Measurements from ENCODE around the gene ISL1.

The ISL1 gene

DNA sequence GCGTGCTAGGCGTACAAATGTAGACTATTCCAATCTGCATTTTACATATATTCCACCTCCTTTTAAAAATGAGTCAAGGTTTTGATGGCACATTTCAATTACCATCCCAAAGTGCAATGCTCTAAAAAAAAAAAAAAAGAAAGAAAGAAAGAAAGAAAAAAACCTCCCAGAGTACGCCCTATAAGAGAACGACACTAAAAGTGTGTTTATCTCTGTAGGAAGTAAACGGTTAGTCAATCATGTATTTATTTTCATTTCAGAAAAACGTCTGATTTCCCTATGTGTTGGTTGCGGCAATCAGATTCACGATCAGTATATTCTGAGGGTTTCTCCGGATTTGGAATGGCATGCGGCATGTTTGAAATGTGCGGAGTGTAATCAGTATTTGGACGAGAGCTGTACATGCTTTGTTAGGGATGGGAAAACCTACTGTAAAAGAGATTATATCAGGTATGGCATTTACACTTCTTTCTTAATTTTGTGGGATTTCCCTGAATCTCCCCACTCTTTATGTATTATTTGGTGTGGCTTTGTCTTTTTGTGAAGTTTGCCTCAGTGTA lies 1.1 kb downstream of the ISL1 start:
- Histone ChIP-seq H3K79me1 (ENCODE audit: low read length) (peaks cover 33% of the 10 kb centered on the region), H3K9ac (ENCODE audit: low read length) (peak overlapping the region; percentile 97), H3K4ac (ENCODE audit: low read depth, low read length) (peak overlapping the region; percentile 100), H3K4me2 (ENCODE audit: low read length) (peak overlapping the region; percentile 71), H2AK5ac (ENCODE audit: low read length) (no peak overlapping the region), H3K9me3 (ENCODE audit: insufficient read depth, low read depth, low read length) (no peaks in the 10 kb centered on the region), H3K79me2 (ENCODE audit: control insufficient read depth, insufficient read depth, low read length, poor library complexity) (peaks cover 31% of the 10 kb centered on the region), H4K8ac (ENCODE audit: low read depth, low read length) (no peak overlapping the region), H2AFZ (ENCODE audit: insufficient read depth, low read length, poor library complexity) (no peak overlapping the region), H3K4me3 (ENCODE audit: low read depth, low read length) (peak overlapping the region; percentile 96), H2BK120ac (ENCODE audit: insufficient read depth, low read length, poor library complexity) (no peak overlapping the region), H4K12ac (ENCODE audit: low read depth, low read length) (no peak overlapping the region), H2BK5ac (ENCODE audit: low read depth, low read length, poor library complexity) (no peak overlapping the region), H3K18ac (ENCODE audit: low read length) (no peak overlapping the region), H3K23ac (ENCODE audit: low read length) (no peak overlapping the region), H3K4me1 (ENCODE audit: control insufficient read depth in 1 of 2, insufficient read depth in 2 of 2, low read length in 2 of 2) (peaks cover 14 to 23% of the 10 kb centered on the region in 2 experiments), H3K36me3 (ENCODE audit: control insufficient read depth in 1 of 2, insufficient read depth in 2 of 2, low read length in 2 of 2) (peaks cover 13 to 15% of the 10 kb centered on the region in 2 experiments), H3K27me3 (ENCODE audit: insufficient read depth, low read length) (no peaks in the 10 kb centered on the region), H2BK12ac (ENCODE audit: low read length) (no peak overlapping the region), H3K27ac (ENCODE audit: low read depth, low read length) (no peak overlapping the region), H4K91ac (ENCODE audit: low read depth, low read length) (no peak overlapping the region), H3K14ac (ENCODE audit: low read length) (no peak overlapping the region)
- WGBS (ENCODE audit: extremely low coverage, insufficient coverage, insufficient read length) = no CpG with 5 or more reads among the region's 12 CpGs
- DNase-seq = peak; percentile 37 to 68

- no peaks in the 10 kb centered on the region for H3K27me3 ChIP-seq (ENCODE audit: insufficient read depth, low read length)
- peaks cover 22 to 32% of the 10 kb centered on the region in 2 experiments for H3K4me1 ChIP-seq (ENCODE audit: control insufficient read depth in 1 of 2, insufficient read depth in 2 of 2, low read length in 2 of 2)
- no peak for DNase-seq
- no peak overlapping the region for H2AFZ ChIP-seq (ENCODE audit: insufficient read depth, low read length, poor library complexity)
- no peak overlapping the region for H4K8ac ChIP-seq (ENCODE audit: low read depth, low read length)
- no peak overlapping the region for H3K4ac ChIP-seq (ENCODE audit: low read depth, low read length)
- no peak overlapping the region for H3K4me3 ChIP-seq (ENCODE audit: low read depth, low read length)
- H3K9ac ChIP-seq (ENCODE audit: low read length) = no peak overlapping the region
- H2AK5ac ChIP-seq (ENCODE audit: low read length) = no peak overlapping the region
- H3K27ac ChIP-seq (ENCODE audit: low read depth, low read length) = no peak overlapping the region
- H3K18ac ChIP-seq (ENCODE audit: low read length) = no peak overlapping the region
- no peak overlapping the region for H3K4me2 ChIP-seq (ENCODE audit: low read length)
- no peak overlapping the region for H4K12ac ChIP-seq (ENCODE audit: low read depth, low read length)
- WGBS (ENCODE audit: extremely low coverage, insufficient coverage, insufficient read length) = no CpG with 5 or more reads among the region's 5 CpGs
- no peaks in the 10 kb centered on the region for H3K9me3 ChIP-seq (ENCODE audit: insufficient read depth, low read depth, low read length)
- no peak overlapping the region for H2BK12ac ChIP-seq (ENCODE audit: low read length)
- H3K79me1 ChIP-seq (ENCODE audit: low read length) = peaks cover 40% of the 10 kb centered on the region
- H4K91ac ChIP-seq (ENCODE audit: low read depth, low read length) = no peak overlapping the region
- no peak overlapping the region for H2BK5ac ChIP-seq (ENCODE audit: low read depth, low read length, poor library complexity)
- H3K79me2 ChIP-seq (ENCODE audit: control insufficient read depth, insufficient read depth, low read length, poor library complexity) = peaks cover 38% of the 10 kb centered on the region
- H3K23ac ChIP-seq (ENCODE audit: low read length) = no peak overlapping the region
- H3K36me3 ChIP-seq (ENCODE audit: control insufficient read depth in 1 of 2, insufficient read depth in 2 of 2, low read length in 2 of 2) = peaks cover 21 to 23% of the 10 kb centered on the region in 2 experiments
- H2BK120ac ChIP-seq (ENCODE audit: insufficient read depth, low read length, poor library complexity) = no peak overlapping the region
- H3K14ac ChIP-seq (ENCODE audit: low read length) = no peak overlapping the region
These were observed 2.0 kb downstream of the ISL1 start for GRCh38 chr5:51385216-51385615.

DNA sequence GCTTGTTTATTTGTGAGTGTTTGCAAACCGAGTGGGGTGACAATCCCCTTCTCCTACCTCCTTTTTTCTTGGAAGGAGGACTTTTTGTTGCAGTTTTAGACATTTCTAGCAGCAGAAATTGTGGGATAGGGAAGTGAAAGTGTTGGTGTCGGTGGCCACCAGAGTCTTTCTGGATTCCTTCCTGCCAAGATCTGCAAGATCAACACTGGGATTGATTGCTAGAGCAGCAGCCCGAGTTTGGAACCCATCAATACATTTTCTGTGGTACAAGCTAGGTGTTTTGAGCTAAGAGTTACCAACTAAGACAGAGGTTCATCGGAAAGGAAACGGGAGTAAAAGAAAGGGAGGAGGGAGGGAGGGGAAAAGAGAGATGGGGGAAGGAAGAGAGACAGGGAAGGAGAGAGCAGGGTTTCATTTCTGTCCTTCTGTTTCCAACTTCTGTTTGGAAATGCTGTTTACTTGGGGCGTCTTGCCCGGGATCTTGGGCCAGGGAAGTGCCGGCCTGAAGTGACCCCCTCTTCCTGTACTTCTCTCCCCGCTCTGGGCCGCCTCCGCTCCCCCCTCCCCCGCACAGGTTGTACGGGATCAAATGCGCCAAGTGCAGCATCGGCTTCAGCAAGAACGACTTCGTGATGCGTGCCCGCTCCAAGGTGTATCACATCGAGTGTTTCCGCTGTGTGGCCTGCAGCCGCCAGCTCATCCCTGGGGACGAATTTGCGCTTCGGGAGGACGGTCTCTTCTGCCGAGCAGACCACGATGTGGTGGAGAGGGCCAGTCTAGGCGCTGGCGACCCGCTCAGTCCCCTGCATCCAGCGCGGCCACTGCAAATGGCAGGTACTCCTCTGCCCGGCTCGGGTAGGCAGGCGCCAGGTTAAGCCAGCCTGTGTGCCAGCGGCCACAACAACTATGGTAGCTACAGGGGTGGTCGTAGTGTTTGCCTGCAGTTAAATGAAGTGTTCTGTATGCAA lies 4.0 kb downstream of the ISL1 start:
- H3K9me3 ChIP-seq (ENCODE audit: insufficient read depth, low read depth, low read length) = no peaks in the 10 kb centered on the region
- H3K27me3 ChIP-seq (ENCODE audit: insufficient read depth, low read length) = no peaks in the 10 kb centered on the region
- no peak overlapping the region for H2AFZ ChIP-seq (ENCODE audit: insufficient read depth, low read length, poor library complexity)
- peaks cover 26 to 36% of the 10 kb centered on the region in 2 experiments for H3K4me1 ChIP-seq (ENCODE audit: control insufficient read depth in 1 of 2, insufficient read depth in 2 of 2, low read length in 2 of 2)
- peak overlapping the region; percentile 3 for H3K23ac ChIP-seq (ENCODE audit: low read length)
- H2BK12ac ChIP-seq (ENCODE audit: low read length) = peak overlapping the region; percentile 42
- H3K4ac ChIP-seq (ENCODE audit: low read depth, low read length) = peak overlapping the region; percentile 48
- WGBS (ENCODE audit: extremely low coverage, insufficient coverage, insufficient read length) = no CpG with 5 or more reads among the region's 38 CpGs
- peaks cover 28 to 32% of the 10 kb centered on the region in 2 experiments for H3K36me3 ChIP-seq (ENCODE audit: control insufficient read depth in 1 of 2, insufficient read depth in 2 of 2, low read length in 2 of 2)
- no peak overlapping the region for H4K12ac ChIP-seq (ENCODE audit: low read depth, low read length)
- peak overlapping the region; percentile 72 for H3K4me3 ChIP-seq (ENCODE audit: low read depth, low read length)
- H2AK5ac ChIP-seq (ENCODE audit: low read length) = no peak overlapping the region
- H3K14ac ChIP-seq (ENCODE audit: low read length) = peak overlapping the region; percentile 64
- peak overlapping the region; percentile 83 for H3K9ac ChIP-seq (ENCODE audit: low read length)
- peak overlapping the region; percentile 78 for H3K4me2 ChIP-seq (ENCODE audit: low read length)
- H3K27ac ChIP-seq (ENCODE audit: low read depth, low read length) = peak overlapping the region; percentile 48
- peak overlapping the region; percentile 23 for H4K8ac ChIP-seq (ENCODE audit: low read depth, low read length)
- H2BK120ac ChIP-seq (ENCODE audit: insufficient read depth, low read length, poor library complexity) = peak overlapping the region; percentile 36
- no peak for DNase-seq
- H4K91ac ChIP-seq (ENCODE audit: low read depth, low read length) = no peak overlapping the region
- peak overlapping the region; percentile 74 for H3K18ac ChIP-seq (ENCODE audit: low read length)
- peak overlapping the region; percentile 25 for H2BK5ac ChIP-seq (ENCODE audit: low read depth, low read length, poor library complexity)
- H3K79me2 ChIP-seq (ENCODE audit: control insufficient read depth, insufficient read depth, low read length, poor library complexity) = peaks cover 36% of the 10 kb centered on the region
- peaks cover 39% of the 10 kb centered on the region for H3K79me1 ChIP-seq (ENCODE audit: low read length)

DNA sequence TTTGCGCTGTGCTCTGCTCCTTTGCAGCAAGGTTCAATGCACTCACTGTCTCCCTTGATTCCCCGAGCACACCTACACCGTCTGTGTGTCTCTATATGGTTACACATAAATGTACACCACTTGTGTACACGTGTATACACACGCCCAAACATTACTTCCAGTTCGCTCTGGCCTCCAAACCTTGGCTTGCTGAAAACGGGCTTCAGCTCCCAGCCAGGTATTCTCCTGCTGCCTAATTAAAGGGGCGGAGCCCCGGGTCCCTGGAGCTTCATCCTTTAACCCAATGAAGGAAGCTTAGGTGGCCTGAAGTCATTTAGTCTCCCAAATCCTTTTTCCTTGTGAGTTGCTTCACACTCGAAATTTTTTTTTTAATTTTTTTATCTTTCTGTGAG lies 4.6 kb downstream of the ISL1 start:
- H3K18ac ChIP-seq (ENCODE audit: low read length) = peak overlapping the region; percentile 74
- peak overlapping the region; percentile 48 for H3K4ac ChIP-seq (ENCODE audit: low read depth, low read length)
- H3K23ac ChIP-seq (ENCODE audit: low read length) = no peak overlapping the region
- no peak overlapping the region for H2BK120ac ChIP-seq (ENCODE audit: insufficient read depth, low read length, poor library complexity)
- peak overlapping the region; percentile 83 for H3K9ac ChIP-seq (ENCODE audit: low read length)
- H3K36me3 ChIP-seq (ENCODE audit: control insufficient read depth in 1 of 2, insufficient read depth in 2 of 2, low read length in 2 of 2) = peaks cover 28 to 36% of the 10 kb centered on the region in 2 experiments
- H4K91ac ChIP-seq (ENCODE audit: low read depth, low read length) = no peak overlapping the region
- peaks cover 31% of the 10 kb centered on the region for H3K79me2 ChIP-seq (ENCODE audit: control insufficient read depth, insufficient read depth, low read length, poor library complexity)
- H3K4me2 ChIP-seq (ENCODE audit: low read length) = peak overlapping the region; percentile 78
- no peaks in the 10 kb centered on the region for H3K27me3 ChIP-seq (ENCODE audit: insufficient read depth, low read length)
- peaks cover 26 to 36% of the 10 kb centered on the region in 2 experiments for H3K4me1 ChIP-seq (ENCODE audit: control insufficient read depth in 1 of 2, insufficient read depth in 2 of 2, low read length in 2 of 2)
- peak overlapping the region; percentile 64 for H3K14ac ChIP-seq (ENCODE audit: low read length)
- H3K27ac ChIP-seq (ENCODE audit: low read depth, low read length) = peak overlapping the region; percentile 48
- H4K12ac ChIP-seq (ENCODE audit: low read depth, low read length) = no peak overlapping the region
- no peak overlapping the region for H2BK5ac ChIP-seq (ENCODE audit: low read depth, low read length, poor library complexity)
- H3K9me3 ChIP-seq (ENCODE audit: insufficient read depth, low read depth, low read length) = no peaks in the 10 kb centered on the region
- H2AK5ac ChIP-seq (ENCODE audit: low read length) = no peak overlapping the region
- H4K8ac ChIP-seq (ENCODE audit: low read depth, low read length) = peak overlapping the region; percentile 23
- no peak for DNase-seq
- peaks cover 34% of the 10 kb centered on the region for H3K79me1 ChIP-seq (ENCODE audit: low read length)
- no peak overlapping the region for H2BK12ac ChIP-seq (ENCODE audit: low read length)
- H2AFZ ChIP-seq (ENCODE audit: insufficient read depth, low read length, poor library complexity) = no peak overlapping the region
- H3K4me3 ChIP-seq (ENCODE audit: low read depth, low read length) = peak overlapping the region; percentile 72
- no CpG with 5 or more reads among the region's 10 CpGs for WGBS (ENCODE audit: extremely low coverage, insufficient coverage, insufficient read length)
